ENCODE data around the gene DNAH14. TPM values are rescaled to one million over a fixed set of nuclear protein-coding genes. Genes with fewer than 3 reads are reported as not detected.
"Not testable (repeated sequence)": the region's sequence is repeated elsewhere in the genome, so short reads cannot be mapped to it uniquely, and the experiment has no call there.

DNAH14 gene
- total RNA-seq, 8 experiments from 2014 or later: 19.3 to 153 (median 52.7) TPM

DNA sequence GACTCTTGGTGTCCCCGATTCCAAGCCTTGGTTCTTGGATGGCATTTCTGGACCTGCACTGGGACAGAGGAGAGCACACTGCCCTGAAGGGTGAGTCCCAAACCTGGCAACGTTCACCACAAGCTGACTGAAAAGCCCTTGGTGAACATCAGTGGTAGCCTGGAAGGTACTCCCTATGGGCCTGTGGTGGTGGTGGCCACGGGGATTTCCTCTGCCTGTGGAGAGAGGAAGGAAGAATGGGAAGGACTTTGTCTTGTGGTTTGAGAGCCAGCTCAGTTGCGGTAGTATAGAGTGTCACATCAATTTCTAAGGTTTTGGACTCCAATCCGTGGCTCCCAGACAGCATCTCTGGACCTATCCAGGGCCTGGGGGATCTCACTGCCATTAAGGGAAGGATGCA is 50.7 kb downstream of the DNAH14 start:
- H3K4me3 ChIP-seq: no peak overlapping the region
- no peaks in the 10 kb centered on the region for H3K4me1 ChIP-seq (replicated peaks in 1 of 2)
- no peak overlapping the region for H3K27ac ChIP-seq
- no peak for ATAC-seq (replicated peaks in 6 of 8)
- 30 to 100% (median 85%) methylated on average over 1 to 4 of the region's 5 CpGs; no CpG with 5 or more reads in 2 of the 10 experiments for WGBS, 10 experiments
- in situ Hi-C loops (cut with MboI; ENCODE audit: low pct_unique_long_range_greater_than_20kb in 2 of 9, low sequenced_read_pairs in 9 of 9, unreplicated experiment in 9 of 9): no loop called here

DNA sequence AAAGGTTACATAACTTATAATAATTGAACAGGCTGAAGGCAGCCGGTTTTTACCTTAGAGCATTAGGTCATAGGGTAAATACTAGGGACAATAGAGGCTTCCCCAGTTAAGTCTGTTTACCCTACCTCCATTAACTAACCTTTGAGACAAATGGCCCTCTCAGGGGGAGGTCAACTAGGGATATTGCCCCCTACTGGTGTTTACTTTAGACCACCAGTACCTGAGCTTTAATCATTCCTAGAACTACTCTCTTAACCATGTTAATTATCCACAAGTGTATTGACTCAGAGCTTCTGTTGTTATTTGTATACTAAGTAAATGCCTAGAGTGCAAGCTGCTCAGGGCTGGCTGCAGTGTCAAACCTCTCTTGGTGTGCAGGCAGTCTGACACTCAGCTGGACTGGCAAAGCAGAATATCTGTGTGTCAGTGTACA is 52.5 kb downstream of the DNAH14 start:
- H3K27ac ChIP-seq; H3K4me1 ChIP-seq (replicated peaks in 1 of 2); ATAC-seq (replicated peaks in 6 of 8); in situ Hi-C loops (cut with MboI; ENCODE audit: low pct_unique_long_range_greater_than_20kb in 2 of 9, low sequenced_read_pairs in 9 of 9, unreplicated experiment in 9 of 9); H3K4me3 ChIP-seq: not testable (repeated sequence)
- 33 to 83% (median 63%) methylated on average over 1 of the region's 1 CpG; no CpG with 5 or more reads in 3 of the 10 experiments for WGBS, 10 experiments

DNA sequence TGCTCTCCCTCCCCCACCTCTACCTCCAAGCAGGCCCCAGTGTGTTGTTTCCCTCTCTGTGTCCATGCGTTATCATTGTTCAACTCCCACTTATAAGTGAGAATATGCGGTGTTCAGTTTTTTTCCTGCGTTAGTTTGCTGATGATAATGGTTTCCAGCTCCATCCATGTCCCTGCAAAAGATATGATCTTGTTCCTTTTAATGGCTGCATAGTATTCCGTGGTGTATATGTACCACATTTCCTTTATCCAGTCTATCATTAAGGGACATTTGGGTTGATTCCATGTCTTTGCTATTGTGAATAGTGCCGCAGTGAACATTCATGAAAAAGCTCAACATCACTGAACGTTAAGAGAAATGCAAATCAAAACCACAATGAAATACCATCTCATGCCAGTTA is 58.6 kb downstream of the DNAH14 start:
- Histone ChIP-seq H3K27ac (no peak overlapping the region), H3K4me1 (replicated peaks in 1 of 2) (no peaks in the 10 kb centered on the region), H3K4me3 (no peak overlapping the region)
- ATAC-seq (replicated peaks in 6 of 8): no peak
- WGBS, 10 experiments: 20 to 94% (median 90%) methylated on average over 1 to 6 of the region's 6 CpGs
- in situ Hi-C loops (cut with MboI; ENCODE audit: low pct_unique_long_range_greater_than_20kb in 2 of 9, low sequenced_read_pairs in 9 of 9, unreplicated experiment in 9 of 9): no loop called here

DNA sequence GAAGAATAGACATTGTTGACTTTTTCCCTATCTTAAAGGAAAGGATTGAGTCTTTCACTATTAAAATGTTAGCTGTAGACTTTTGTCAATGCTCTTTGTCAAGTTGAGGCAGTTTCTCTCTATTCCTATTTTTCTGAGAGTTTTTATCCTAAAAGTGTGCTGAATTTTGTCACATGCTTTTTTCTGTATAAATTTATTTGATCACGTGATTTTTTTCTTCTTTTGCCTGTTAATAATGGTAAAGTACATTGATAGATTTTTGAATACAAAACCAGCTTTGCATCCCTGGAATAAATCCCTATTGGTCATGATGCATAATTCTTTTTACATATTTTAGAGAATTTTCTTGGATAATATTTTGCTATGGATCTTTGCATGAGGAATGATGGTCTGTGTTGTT is 60.1 kb downstream of the DNAH14 start:
- in situ Hi-C loops (cut with MboI; ENCODE audit: low pct_unique_long_range_greater_than_20kb in 2 of 9, low sequenced_read_pairs in 9 of 9, unreplicated experiment in 9 of 9): no loop called here
- Histone ChIP-seq H3K4me3 (no peak overlapping the region), H3K27ac (no peak overlapping the region), H3K4me1 (replicated peaks in 1 of 2) (no peaks in the 10 kb centered on the region)
- WGBS, 10 experiments: 13 to 100% (median 75%) methylated on average over 1 of the region's 1 CpG; no CpG with 5 or more reads in 1 of the 10 experiments
- no peak for ATAC-seq (replicated peaks in 6 of 8)

DNA sequence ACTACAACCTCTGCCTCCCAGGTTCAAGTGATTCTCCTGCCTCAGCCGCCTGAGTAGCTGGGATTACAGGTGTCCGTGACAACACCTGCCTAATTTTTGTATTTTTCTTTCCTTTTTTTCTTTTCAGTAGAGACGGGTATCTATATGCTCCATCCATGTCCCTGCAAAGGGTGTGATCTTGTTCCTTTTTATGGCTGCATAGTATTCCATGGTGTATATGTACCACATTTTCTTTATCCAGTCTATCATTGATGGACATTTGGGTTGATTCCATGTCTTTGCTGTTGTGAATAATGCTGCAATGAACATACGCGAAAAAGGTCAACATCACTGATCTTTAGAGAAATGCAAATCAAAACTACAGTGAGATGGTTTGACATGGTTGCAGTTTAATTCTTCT is 62.1 kb downstream of the DNAH14 start:
- WGBS, 10 experiments: 67 to 100% (median 96%) methylated on average over 1 to 5 of the region's 5 CpGs
- ATAC-seq (replicated peaks in 6 of 8); H3K27ac ChIP-seq; H3K4me1 ChIP-seq (replicated peaks in 1 of 2); in situ Hi-C loops (cut with MboI; ENCODE audit: low pct_unique_long_range_greater_than_20kb in 2 of 9, low sequenced_read_pairs in 9 of 9, unreplicated experiment in 9 of 9); H3K4me3 ChIP-seq: not testable (repeated sequence)

DNA sequence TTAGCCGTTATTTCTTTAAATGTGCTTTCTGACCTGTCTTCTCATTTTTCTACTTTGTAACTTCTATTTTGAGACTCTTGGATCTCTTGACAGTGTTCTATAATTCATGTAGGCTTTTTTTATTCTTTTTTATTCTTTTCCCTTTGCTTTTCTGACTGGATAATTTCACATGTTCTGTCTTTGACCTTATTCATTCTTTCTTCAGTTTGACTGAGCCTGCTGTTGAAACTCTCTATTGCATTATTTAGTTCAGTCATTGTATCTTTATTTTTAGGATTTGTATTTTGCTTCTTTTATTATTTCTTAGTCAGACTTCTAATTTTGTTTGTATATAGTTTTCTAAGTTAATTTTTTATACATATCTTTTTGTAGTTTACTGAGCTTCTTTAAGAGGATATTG is 66.1 kb downstream of the DNAH14 start:
- no peak for ATAC-seq (replicated peaks in 6 of 8)
- in situ Hi-C loops (cut with MboI; ENCODE audit: low pct_unique_long_range_greater_than_20kb in 2 of 9, low sequenced_read_pairs in 9 of 9, unreplicated experiment in 9 of 9): no loop called here
- H3K4me3 ChIP-seq: no peak overlapping the region
- H3K4me1 ChIP-seq (replicated peaks in 1 of 2): no peaks in the 10 kb centered on the region
- no peak overlapping the region for H3K27ac ChIP-seq
- WGBS, 10 experiments: 13 to 100% (median 100%) methylated on average over 1 of the region's 1 CpG; no CpG with 5 or more reads in 1 of the 10 experiments

DNA sequence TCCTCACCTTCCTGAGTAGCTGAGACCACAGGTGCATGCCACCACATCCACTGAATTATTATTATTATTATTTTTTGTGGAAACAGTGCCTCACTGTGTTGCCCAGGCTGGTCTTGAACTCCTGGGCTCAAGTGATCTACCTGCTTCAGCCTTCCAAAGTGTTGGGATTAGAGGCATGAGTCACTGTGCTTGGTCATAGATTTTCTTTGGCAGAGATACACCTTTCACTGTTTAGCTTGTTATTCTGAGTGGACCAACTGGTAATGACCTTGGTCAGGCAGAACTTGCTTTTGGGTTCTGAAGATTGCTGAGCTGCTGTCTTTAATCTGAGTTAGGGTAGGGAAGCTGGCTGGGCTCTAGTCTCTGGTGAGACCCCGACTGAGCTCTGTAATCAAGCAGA is 66.8 kb downstream of the DNAH14 start:
- in situ Hi-C loops (cut with MboI; ENCODE audit: low pct_unique_long_range_greater_than_20kb in 2 of 9, low sequenced_read_pairs in 9 of 9, unreplicated experiment in 9 of 9): no loop called here
- Histone ChIP-seq H3K27ac (no peak overlapping the region), H3K4me3 (no peak overlapping the region), H3K4me1 (replicated peaks in 1 of 2) (no peaks in the 10 kb centered on the region)
- no peak for ATAC-seq (replicated peaks in 6 of 8)
- WGBS, 10 experiments: 0 to 100% (median 83%) methylated on average over 1 of the region's 1 CpG; no CpG with 5 or more reads in 5 of the 10 experiments

DNA sequence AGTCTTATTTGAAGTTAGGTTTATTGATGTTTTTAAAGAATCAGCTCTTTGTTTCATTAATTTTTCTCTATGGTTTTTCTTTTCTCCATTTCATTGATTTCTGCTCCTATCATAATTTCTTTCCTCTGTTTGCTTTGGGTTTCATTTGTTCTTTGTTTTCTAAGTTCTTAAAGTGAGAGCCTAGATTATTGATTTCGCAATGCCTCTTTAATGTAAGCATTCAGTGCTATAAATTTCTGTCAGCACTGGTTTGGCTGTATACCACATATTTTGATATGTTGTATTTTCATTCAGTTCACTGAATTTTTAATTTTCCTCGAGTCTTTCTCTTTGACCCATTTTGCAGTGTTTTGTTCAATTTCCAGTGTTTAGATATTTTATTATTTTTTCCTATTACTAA is 68.7 kb downstream of the DNAH14 start:
- H3K4me3 ChIP-seq: no peak overlapping the region
- 27 to 100% (median 92%) methylated on average over 2 of the region's 2 CpGs for WGBS, 10 experiments
- in situ Hi-C loops (cut with MboI; ENCODE audit: low pct_unique_long_range_greater_than_20kb in 2 of 9, low sequenced_read_pairs in 9 of 9, unreplicated experiment in 9 of 9): no loop called here
- ATAC-seq (replicated peaks in 6 of 8): no peak
- no peaks in the 10 kb centered on the region for H3K4me1 ChIP-seq (replicated peaks in 1 of 2)
- no peak overlapping the region for H3K27ac ChIP-seq

DNA sequence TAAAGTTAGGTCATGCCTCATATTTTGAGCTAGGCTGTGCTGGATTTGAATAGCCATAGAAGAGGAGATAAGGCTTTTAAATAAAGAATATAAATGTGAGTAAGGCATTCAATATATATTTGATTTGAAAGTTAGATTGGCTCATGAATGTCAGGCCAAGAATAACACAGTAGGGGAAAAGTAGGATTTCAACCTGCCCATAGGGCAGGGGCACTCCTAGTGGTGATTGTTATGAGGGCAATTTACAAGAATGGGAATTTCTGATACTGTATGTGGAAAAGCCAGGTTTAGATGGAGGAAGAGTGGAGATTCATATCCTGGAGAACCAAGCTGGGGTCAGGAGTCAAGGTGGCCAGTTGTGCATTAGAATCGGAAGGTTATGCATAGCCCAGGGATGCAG is 74.9 kb downstream of the DNAH14 start:
- H3K4me1 ChIP-seq (replicated peaks in 1 of 2): no peaks in the 10 kb centered on the region
- H3K4me3 ChIP-seq: no peak overlapping the region
- no peak overlapping the region for H3K27ac ChIP-seq
- 78 to 100% (median 85%) methylated on average over 1 of the region's 1 CpG; no CpG with 5 or more reads in 2 of the 10 experiments for WGBS, 10 experiments
- ATAC-seq (replicated peaks in 6 of 8): peak in 1 of 8 experiments; percentile 34
- in situ Hi-C loops (cut with MboI; ENCODE audit: low pct_unique_long_range_greater_than_20kb in 2 of 9, low sequenced_read_pairs in 9 of 9, unreplicated experiment in 9 of 9): no loop called here

DNA sequence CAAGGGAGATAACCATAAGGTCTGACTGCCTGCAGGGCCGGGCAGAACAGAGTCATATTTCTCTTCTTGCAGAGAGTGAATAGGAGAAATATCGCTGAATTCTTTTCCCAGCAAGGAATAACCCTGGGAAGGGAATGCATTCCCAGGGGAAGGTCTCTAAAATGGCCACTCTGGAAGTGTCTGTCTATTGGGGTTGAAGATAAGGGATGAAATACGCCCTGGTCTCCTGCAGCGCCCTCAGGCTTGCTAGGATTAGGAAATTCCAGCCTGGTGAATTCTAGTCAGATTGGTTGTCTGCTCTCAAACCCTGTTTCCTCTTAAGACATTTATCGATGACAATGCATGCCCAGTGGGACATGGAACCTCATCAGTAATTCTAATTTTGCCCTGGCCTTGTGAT is 76.9 kb downstream of the DNAH14 start:
- H3K4me1 ChIP-seq (replicated peaks in 1 of 2); H3K27ac ChIP-seq; in situ Hi-C loops (cut with MboI; ENCODE audit: low pct_unique_long_range_greater_than_20kb in 2 of 9, low sequenced_read_pairs in 9 of 9, unreplicated experiment in 9 of 9); H3K4me3 ChIP-seq; ATAC-seq (replicated peaks in 6 of 8): not testable (repeated sequence)
- WGBS, 10 experiments: 68 to 100% (median 93%) methylated on average over 1 to 5 of the region's 5 CpGs; no CpG with 5 or more reads in 2 of the 10 experiments

DNA sequence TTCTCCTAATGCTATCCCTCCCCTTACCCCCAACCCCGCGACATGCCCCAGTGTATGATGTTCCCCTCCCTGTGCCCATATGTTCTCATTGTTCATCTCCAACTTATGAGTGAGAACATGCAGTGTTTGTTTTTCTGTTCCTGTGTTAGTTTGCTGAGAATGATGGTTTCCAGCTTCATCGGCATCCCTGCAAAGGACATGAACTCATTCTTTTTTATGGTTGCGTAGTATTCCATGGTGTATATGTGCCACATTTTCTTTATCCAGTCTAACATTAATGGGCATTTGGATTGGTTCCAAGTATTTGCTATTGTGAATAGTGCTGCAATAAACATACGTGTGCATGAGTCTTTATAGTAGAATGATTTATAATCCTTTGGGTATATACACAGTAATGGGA is 78.6 kb downstream of the DNAH14 start:
- in situ Hi-C loops (cut with MboI; ENCODE audit: low pct_unique_long_range_greater_than_20kb in 2 of 9, low sequenced_read_pairs in 9 of 9, unreplicated experiment in 9 of 9); H3K4me1 ChIP-seq (replicated peaks in 1 of 2); H3K27ac ChIP-seq; ATAC-seq (replicated peaks in 6 of 8); H3K4me3 ChIP-seq: not testable (repeated sequence)
- 40 to 100% (median 100%) methylated on average over 1 to 3 of the region's 5 CpGs for WGBS, 10 experiments

DNA sequence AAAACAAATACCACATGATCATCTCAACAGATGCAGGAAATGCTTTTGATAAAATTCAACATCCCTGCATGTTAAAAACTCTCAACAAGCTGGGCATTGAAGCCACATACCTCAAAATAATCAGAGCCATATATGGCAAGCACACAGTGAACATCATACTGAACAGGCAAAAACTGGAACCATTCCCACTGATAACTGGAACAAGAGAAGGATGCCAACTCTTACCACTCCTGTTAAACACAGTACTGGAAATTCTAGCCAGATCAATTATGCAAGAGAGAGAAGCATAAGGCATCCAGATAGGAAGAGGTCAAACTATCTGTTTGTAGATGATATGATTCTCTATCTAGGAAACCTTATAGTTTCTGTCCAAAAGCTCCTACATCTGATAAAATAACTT is 91.6 kb downstream of the DNAH14 start:
- no peak for ATAC-seq (replicated peaks in 6 of 8)
- in situ Hi-C loops (cut with MboI; ENCODE audit: low pct_unique_long_range_greater_than_20kb in 2 of 9, low sequenced_read_pairs in 9 of 9, unreplicated experiment in 9 of 9): no loop called here
- H3K27ac ChIP-seq: no peak overlapping the region
- H3K4me3 ChIP-seq: no peak overlapping the region
- no peaks in the 10 kb centered on the region for H3K4me1 ChIP-seq (replicated peaks in 1 of 2)

DNA sequence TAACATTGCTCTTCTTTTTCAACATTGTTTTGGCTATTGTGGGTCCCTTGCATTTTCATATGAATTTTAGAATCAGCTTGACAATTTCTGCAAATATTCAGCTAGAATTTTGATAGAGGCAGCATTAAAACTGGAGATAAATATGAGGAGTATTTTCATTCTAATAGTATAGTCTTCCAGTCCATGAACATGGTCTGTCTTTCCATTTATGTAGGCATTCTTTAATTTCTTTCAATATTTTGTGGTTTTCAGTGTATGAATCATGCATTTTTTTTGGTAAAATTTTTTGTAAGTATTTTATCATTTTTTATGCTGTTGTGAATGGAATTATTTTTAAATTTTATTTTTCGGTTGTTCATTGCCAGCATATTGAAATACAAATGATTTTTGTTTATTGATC is 97.2 kb downstream of the DNAH14 start:
- H3K4me1 ChIP-seq (replicated peaks in 1 of 2): no peaks in the 10 kb centered on the region
- in situ Hi-C loops (cut with MboI; ENCODE audit: low pct_unique_long_range_greater_than_20kb in 2 of 9, low sequenced_read_pairs in 9 of 9, unreplicated experiment in 9 of 9): no loop called here
- no peak overlapping the region for H3K27ac ChIP-seq
- 17 to 89% (median 75%) methylated on average over 1 of the region's 1 CpG for WGBS, 10 experiments
- ATAC-seq (replicated peaks in 6 of 8): no peak
- H3K4me3 ChIP-seq: no peak overlapping the region

DNA sequence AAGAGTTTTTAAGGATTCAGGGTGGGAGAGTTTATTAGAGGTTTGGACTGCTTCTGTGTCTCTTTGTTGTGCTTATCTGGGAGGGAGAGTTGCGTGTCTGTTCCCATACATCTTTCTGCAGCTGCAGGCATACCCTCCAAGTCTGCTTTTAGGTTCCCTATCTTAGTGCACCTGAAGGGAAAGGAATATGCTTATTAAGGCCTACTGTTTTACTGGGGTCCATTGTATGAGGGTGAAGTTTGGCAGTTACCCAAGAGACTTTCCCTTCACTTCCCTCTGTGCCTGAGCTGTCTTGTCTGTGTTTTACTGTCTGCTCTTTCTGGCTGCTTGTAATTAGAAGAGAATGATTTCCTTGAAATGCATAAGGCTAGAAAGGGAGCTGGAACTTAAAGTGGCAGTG is 107.0 kb downstream of the DNAH14 start:
- H3K27ac ChIP-seq; in situ Hi-C loops (cut with MboI; ENCODE audit: low pct_unique_long_range_greater_than_20kb in 2 of 9, low sequenced_read_pairs in 9 of 9, unreplicated experiment in 9 of 9); H3K4me3 ChIP-seq; ATAC-seq (replicated peaks in 6 of 8); H3K4me1 ChIP-seq (replicated peaks in 1 of 2): not testable (repeated sequence)
- WGBS, 10 experiments: no CpG with 5 or more reads among the region's 1 CpG

DNA sequence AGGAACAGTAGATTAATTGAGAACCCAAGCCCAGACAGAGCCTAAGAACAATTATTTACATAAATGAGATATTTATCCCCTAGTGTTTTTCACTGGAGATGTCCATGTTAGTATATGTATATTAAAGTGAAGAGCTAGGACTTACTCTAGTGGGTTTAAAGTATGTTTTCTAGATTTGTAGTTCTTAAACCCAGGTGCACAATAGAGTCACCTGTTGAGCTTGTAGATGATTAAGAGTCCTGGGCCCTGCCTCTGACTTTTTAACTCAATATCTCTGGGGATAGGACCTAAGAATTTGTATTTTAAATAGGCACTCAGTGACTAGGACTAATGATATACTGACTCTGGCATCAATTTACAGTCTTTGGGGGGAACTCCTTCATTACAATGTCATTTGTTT is 112.8 kb downstream of the DNAH14 start:
- in situ Hi-C loops (cut with MboI; ENCODE audit: low pct_unique_long_range_greater_than_20kb in 2 of 9, low sequenced_read_pairs in 9 of 9, unreplicated experiment in 9 of 9): no loop called here
- H3K4me1 ChIP-seq (replicated peaks in 1 of 2): peaks cover 0 to 4% of the 10 kb centered on the region in 2 donors
- H3K4me3 ChIP-seq: no peak overlapping the region
- no peak overlapping the region for H3K27ac ChIP-seq
- ATAC-seq (replicated peaks in 6 of 8): no peak

Data from motor neuron (in vitro differentiated cells).